NCI-H526 (cell line): Measurements from ENCODE around the gene LASP1.

ENCODE experiments used
- DNase-seq, 2 experiments: peaks; one replicate each; lab custom pipeline; 2025; lab: John Stamatoyannopoulos, UW

The LASP1 gene

GRCh38 chr17:38870259-38871165 is 654 bp downstream of the LASP1 start:
- DNase-seq, result peak; percentile 44 to 77

DNA sequence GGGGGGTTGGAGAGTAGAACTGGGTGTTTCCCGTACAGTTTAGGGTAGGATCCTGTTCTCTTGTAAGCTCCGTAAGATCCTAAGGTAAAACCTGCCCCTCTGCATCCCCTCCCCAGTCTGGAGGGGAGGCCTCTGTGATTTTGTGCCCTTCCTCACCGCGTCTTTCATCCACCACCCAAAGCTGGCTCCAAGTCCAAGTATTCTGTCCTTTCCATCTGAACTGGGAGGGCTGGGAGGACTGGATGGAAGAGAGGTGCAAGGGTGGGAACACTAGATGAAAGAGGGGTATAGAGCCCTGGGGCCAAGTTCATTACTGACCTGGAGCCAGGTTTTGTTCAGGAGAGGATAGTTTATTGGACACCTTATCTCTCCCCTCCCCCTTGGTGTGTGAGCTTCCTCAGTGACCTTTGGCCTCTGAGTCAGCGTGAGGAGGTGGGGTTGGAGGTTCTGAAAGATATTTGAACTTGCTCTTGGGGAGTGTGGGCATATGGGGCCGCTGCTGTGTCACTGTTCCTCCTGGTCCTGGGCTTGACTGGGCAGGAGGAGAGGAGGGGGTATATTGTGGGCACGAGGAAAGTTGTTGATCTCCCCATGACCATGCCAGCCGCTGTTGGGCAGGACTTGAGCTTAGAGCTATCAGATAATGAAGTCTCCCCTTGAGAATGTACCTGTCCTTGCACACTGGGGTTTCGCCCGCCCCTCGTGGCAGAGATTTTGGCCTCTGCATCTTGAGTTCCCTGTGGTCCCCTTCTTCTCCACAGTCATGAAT is 1.6 kb downstream of the LASP1 start:
- peak; percentile 36 to 56 for DNase-seq

GRCh38 chr17:38872027-38872511 is 2.2 kb downstream of the LASP1 start:
- DNase-seq, result no peak

GRCh38 chr17:38872671-38873385 is 3.0 kb downstream of the LASP1 start:
- no peak for DNase-seq

DNA sequence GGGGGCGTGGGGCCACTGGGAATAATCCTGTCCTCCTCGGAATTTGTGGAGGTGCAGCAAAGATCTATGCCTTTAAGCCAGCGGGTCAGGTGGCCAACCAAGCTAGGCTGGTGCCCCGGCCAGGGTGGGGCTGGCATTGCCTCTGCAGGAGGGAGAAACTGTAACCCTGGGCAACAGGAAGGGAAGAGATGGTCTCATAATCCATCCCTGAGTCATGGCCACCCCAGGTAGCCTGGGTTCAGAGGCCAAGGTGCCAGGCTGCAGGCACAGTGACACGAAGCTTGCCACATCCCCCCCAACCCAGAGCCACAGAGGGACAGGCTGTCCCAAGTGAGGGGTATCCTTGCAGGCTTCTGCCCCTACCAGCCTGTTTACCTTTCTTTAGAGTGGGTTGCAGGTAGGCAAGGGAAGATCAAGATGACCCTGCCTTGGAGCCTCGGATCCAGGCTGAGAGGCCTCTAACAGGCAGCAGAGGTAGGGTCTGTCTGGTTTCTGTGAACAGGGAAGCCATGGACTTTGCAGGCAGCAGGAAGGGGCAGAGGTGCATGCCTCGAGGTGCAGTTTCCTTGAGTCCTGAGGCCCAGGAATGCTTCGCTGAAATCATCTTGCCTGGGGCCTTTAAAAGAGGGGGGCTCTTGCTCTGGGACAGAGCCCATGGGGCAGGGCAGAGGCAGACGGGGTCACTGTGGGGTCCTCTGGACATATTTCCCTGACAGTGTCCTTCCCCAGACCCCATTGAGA is 4.0 kb downstream of the LASP1 start:
- DNase-seq, result peak in 1 of 2 experiments; percentile 21

- DNase-seq, result no peak
These were observed 4.9 kb downstream of the LASP1 start for GRCh38 chr17:38874505-38875400.

DNA sequence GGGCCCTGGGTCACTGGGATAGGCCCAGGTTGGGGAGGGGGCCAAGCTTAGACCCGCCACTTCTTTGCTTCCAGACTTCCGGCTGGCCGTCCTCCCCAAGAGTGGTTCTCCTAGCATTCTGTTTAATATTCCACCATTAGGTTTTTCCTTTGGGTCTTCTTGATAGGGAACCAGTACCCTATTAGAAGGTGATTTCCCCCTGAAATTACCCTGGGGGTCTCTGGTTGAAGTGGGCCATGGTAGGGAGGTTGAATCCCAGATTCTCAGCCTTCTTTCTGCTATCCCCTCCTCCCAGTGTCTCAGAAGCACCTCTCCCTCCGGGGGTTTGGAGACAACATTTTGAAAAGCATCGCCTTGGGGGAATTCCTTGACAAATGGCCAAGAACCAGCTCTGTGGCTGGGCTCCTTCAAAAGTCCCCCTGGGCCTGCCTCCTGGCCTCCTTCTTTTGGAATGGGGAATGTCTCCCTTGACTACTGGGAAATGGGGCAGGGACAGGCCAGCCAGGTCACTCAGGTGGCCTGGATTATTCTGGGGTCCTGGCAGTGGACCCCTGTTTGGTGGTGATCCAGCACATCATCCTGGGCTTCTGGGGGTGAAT is 5.7 kb downstream of the LASP1 start:
- DNase-seq, result no peak

GRCh38 chr17:38877130-38877851 is 7.4 kb downstream of the LASP1 start:
- DNase-seq, result peak; percentile 83 to 95

DNA sequence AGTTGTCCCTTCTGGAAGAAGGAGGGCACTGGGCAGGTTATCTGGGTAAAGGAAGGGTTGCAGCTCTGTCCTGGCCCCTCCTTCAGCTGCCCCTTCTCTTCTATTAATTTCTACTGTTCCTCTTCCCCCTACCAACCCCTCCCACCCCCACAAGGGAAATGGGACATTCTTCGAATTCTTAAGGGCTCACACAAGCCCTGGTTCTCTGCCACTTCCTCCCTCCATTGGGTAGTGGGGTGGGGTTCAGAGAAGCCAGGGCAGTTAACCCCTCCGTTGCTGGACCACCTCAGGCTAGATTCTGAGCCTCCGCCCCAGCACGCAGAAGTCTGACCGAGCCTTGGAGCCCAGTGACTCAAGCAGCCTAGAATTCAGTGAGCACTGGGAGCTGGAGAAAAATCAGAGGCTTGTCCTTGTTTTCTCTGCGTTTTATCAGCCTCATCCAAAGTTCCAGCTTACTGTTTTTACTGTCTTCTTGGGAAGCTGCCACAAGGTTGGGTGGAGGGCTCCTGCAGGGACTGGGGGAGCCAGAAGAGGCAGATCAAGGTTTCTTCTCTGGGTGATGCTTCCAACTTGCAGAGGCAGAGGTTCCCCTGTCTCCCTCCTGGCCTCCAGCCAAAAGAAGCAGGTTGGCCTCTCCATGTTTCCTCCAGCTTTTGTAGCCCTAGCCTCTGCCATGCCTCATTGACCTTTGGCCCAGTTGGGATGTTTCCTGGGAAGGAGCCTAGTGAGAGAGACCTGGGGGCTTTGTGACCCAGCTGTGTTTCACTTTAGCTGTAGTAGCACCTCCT is 10.2 kb downstream of the LASP1 start:
- DNase-seq, result no peak

DNA sequence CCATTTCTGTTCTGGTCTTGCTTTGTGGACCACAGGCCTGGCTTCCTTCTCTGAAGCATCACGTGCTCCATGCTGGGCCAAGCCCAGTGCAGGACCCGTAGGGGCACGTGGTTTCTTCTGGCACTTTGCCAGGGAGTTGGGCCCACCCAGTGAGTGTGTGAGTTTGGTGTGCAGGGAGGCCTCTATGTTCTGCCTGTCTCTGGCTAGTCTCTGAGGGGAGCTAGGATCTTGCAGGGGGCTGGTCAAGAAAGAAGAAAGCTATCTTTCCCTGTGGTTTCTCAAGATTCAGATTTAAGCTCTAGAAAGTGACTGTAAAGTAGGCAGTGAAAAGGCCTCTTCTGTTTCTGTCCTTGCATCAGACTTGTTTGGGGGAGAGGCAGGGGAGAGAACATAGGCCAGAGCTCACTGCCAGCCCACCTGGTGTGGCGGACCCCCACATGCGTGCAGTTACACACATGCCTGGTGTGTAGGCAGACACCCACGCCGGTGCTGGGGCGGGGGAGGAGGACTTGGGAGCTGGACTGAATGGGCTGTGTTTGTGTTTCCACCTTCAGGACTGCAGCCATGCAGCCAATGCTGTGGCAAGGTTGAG is 11.8 kb downstream of the LASP1 start:
- no peak for DNase-seq

- DNase-seq, result no peak
These were observed 13.0 kb downstream of the LASP1 start for GRCh38 chr17:38882870-38883269.

- no peak for DNase-seq
These were observed 14.0 kb downstream of the LASP1 start for GRCh38 chr17:38883592-38884526.

DNA sequence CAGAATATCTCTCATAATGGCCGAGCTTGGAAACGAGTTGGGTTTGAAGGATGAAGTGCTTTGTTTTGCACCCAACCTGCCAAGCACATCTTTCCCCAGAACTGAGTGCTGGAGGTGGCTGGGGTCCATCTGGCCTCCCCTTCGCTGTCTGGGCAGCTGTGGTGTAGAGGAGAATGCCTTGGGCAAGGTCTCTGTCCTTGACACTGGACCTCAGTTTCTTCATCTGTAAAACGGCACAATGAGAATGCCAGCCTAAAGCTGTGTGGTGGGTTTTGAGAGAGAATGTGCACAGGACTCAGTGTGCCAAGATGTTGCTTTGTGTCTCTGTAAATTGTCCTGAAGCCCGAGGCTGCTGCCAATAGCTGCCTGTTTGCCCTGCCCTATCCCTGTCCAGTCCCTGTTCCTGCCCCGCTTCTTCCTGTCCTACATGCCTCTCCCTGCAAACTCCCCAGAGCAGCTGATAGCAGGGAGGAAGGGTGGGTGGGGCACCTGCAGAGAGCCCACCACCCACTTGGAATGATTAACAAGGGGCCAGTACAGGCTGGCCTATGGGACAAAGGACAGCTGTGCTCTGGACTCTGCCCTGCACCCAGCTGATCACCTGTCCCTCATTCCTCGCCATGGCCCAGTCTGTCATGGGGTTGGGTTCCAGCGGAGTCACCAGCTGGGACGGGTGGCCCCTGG is 15.3 kb downstream of the LASP1 start:
- DNase-seq, result no peak

DNA sequence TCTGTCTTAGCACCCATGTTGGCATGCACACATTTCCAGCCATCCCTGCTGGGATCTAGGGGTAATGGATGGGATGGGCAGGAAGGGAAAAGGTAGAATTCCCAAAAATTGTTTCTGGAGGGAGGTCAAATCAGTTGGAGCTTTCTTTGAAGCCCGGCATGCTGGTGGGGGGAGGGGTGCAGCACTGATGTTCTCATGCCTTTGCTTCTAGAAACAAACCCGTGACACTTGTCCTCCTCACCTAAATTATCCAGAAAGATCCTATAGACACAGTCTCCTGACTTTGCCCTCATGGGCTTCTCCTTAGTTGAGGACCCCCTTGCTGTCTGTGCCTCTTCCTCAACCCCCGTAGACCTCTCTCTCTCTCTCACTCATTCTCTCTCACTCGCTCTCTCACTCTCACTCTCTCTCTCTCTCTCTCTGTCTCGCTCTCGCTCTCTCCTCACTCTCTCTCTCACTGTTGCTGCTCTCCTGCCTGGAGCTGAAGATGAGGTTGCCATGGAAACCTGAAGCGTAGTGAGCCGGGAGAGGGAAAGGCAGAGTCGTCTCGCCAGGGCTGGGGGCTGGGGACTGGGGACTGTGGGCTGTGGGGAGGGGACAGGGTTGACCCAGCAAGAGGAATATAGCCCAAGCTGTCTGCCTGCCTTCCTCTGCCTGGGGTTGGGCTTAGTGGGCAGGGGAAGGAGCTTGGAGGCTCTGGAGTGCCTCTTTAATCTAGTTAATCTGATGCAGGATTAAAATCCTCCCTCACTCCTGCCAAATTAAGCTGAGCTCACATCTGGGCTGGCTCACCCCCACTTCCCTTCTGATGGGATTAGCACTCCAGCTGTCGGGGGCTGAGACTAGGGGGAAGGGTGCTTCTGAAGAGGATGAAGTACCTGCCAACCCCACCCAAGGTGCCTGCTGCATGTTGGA is 16.1 kb downstream of the LASP1 start:
- DNase-seq, result no peak

- peak; percentile 41 to 82 for DNase-seq
These were observed 16.8 kb downstream of the LASP1 start for GRCh38 chr17:38886643-38887010.
